Mesenchymal stem cell (in vitro differentiated cells and primary cell): ENCODE measurements around the gene LZTS3.
"Not testable (repeated sequence)": the region's sequence is repeated elsewhere in the genome, so short reads cannot be mapped to it uniquely, and the experiment has no call there.

Source experiments
- DNase-seq: peaks from one replicate; pipeline ENCODE4 v3.0.0-alpha.2; 2013
- H2AFZ ChIP-seq: one replicate; pipeline ENCODE4 v1.6.1; 2013; ENCODE audit warnings: low read depth, mild to moderate bottlenecking, control low read depth, inconsistent platforms, low read length, moderate library complexity
- H2AK5ac ChIP-seq: 2 replicates; pipeline ENCODE4 v1.6.1; 2013; ENCODE audit warnings: low read length, moderate library complexity, mild to moderate bottlenecking, inconsistent platforms; ENCODE audit not compliant: severe bottlenecking
- H2BK120ac ChIP-seq: one replicate; pipeline ENCODE4 v1.6.1; 2013; ENCODE audit warnings: low read depth, mild to moderate bottlenecking, inconsistent platforms, low read length, moderate library complexity
- H2BK12ac ChIP-seq, 2 experiments: one replicate each; pipeline ENCODE4 v1.6.1; 2013; ENCODE audit warnings: inconsistent platforms in 2 of 2, low read length in 2 of 2, mild to moderate bottlenecking in 2 of 2, moderate library complexity in 2 of 2, control low read depth in 1 of 2
- H2BK15ac ChIP-seq: one replicate; pipeline ENCODE4 v1.6.1; 2013; ENCODE audit warnings: mild to moderate bottlenecking, low read depth, inconsistent platforms; ENCODE audit not compliant: poor library complexity, severe bottlenecking
- H2BK5ac ChIP-seq: 2 replicates; pipeline ENCODE4 v1.6.1; 2013; ENCODE audit warnings: low read depth, mild to moderate bottlenecking, low read length, control low read depth, inconsistent platforms; ENCODE audit not compliant: poor library complexity, severe bottlenecking
- H3K14ac ChIP-seq, 2 experiments: one replicate each; pipeline ENCODE4 v1.6.1; 2013; ENCODE audit warnings: inconsistent platforms in 2 of 2, low read length in 2 of 2, control low read depth in 1 of 2, mild to moderate bottlenecking in 1 of 2, moderate library complexity in 1 of 2
- H3K18ac ChIP-seq, 2 experiments: one replicate each; pipeline ENCODE4 v1.6.1; 2013; ENCODE audit warnings: inconsistent platforms in 2 of 2, low read length in 2 of 2, control low read depth in 1 of 2, low read depth in 1 of 2, mild to moderate bottlenecking in 1 of 2
- H3K23ac ChIP-seq, 2 experiments: one replicate each; pipeline ENCODE4 v1.6.1; 2013; ENCODE audit warnings: inconsistent platforms in 2 of 2, low read length in 2 of 2, mild to moderate bottlenecking in 2 of 2, moderate library complexity in 2 of 2, control low read depth in 1 of 2
- H3K27ac ChIP-seq: 2 replicates; pipeline ENCODE4 v1.5.1; 2013; ENCODE audit warnings: mild to moderate bottlenecking, moderate library complexity, low read length, control low read depth, inconsistent platforms; ENCODE audit not compliant: poor library complexity, severe bottlenecking
- H3K27me3 ChIP-seq, 2 experiments: 2 replicates each; pipeline versions ENCODE4 v1.6.1 to v1.7.0; 2013; ENCODE audit warnings: low read length in 2 of 2, mild to moderate bottlenecking in 2 of 2, moderate library complexity in 2 of 2, control low read depth in 1 of 2, inconsistent platforms in 1 of 2; ENCODE audit not compliant: control insufficient read depth in 1 of 2, insufficient read depth in 1 of 2
- H3K36me3 ChIP-seq, 2 experiments: 2 replicates each; pipeline versions ENCODE4 v1.6.1 to v1.7.0; 2013; ENCODE audit warnings: low read length in 2 of 2, control low read depth in 1 of 2, inconsistent platforms in 1 of 2, low read depth in 1 of 2, mild to moderate bottlenecking in 1 of 2; ENCODE audit not compliant: insufficient read depth in 2 of 2, control insufficient read depth in 1 of 2
- H3K4ac ChIP-seq, 2 experiments: one replicate each; pipeline ENCODE4 v1.6.1; 2013; ENCODE audit warnings: inconsistent platforms in 2 of 2, low read length in 2 of 2, mild to moderate bottlenecking in 2 of 2, moderate library complexity in 2 of 2, control low read depth in 1 of 2, low read depth in 1 of 2
- H3K4me1 ChIP-seq: 2 replicates; pipeline ENCODE4 v1.6.1; 2013; ENCODE audit warnings: low read depth, low read length, control low read depth; ENCODE audit not compliant: control insufficient read depth, insufficient read depth
- H3K4me2 ChIP-seq: 2 replicates; pipeline ENCODE4 v1.6.1; 2013; ENCODE audit warnings: low read length, mild to moderate bottlenecking, inconsistent platforms; ENCODE audit not compliant: poor library complexity, severe bottlenecking
- H3K4me3 ChIP-seq, 2 experiments: 2 replicates each; pipeline versions ENCODE4 v1.5.1 to v1.7.0; 2013; ENCODE audit warnings: low read length in 2 of 2, mild to moderate bottlenecking in 2 of 2, control low read depth in 1 of 2, low read depth in 1 of 2; ENCODE audit not compliant: insufficient read depth in 1 of 2
- H3K79me1 ChIP-seq: replicated peaks from 2 replicates; pipeline ENCODE4 v1.6.1; 2013; ENCODE audit warnings: mild to moderate bottlenecking, control low read depth, low read length, inconsistent platforms; ENCODE audit not compliant: poor library complexity, severe bottlenecking
- H3K9ac ChIP-seq: 2 replicates; pipeline ENCODE4 v1.7.0; 2013; ENCODE audit warnings: mild to moderate bottlenecking, low read length, moderate library complexity
- H3K9me3 ChIP-seq: 2 replicates; pipeline ENCODE4 v1.7.0; 2013; ENCODE audit warnings: mild to moderate bottlenecking, low read length; ENCODE audit not compliant: control insufficient read depth
- H4K8ac ChIP-seq: one replicate; pipeline ENCODE4 v1.6.1; 2013; ENCODE audit warnings: inconsistent platforms, mild to moderate bottlenecking, low read length, moderate library complexity
- H4K91ac ChIP-seq: one replicate; pipeline ENCODE4 v1.6.1; 2013; ENCODE audit warnings: mild to moderate bottlenecking, low read length, inconsistent platforms
- WGBS: methylation state at CpG from one replicate; pipeline ENCODE4 v1.1.7; 2013; ENCODE audit warnings: mixed read lengths; 5-methylcytosine and 5-hydroxymethylcytosine counted together

The LZTS3 gene

GRCh38 chr20:3117839-3118379 is 55.4 kb downstream of the LZTS3 start:
- WGBS: 53% methylated on average over 9 of the region's 14 CpGs
- not testable (repeated sequence) for H3K4ac ChIP-seq, H3K4me2 ChIP-seq, H4K91ac ChIP-seq, H2BK5ac ChIP-seq, H3K9me3 ChIP-seq, H3K14ac ChIP-seq, H3K27ac ChIP-seq, H3K23ac ChIP-seq, H3K27me3 ChIP-seq, H2AFZ ChIP-seq, H3K18ac ChIP-seq, H2BK120ac ChIP-seq, H2BK15ac ChIP-seq, H2BK12ac ChIP-seq, H3K4me1 ChIP-seq, H4K8ac ChIP-seq, H2AK5ac ChIP-seq
- Histone ChIP-seq H3K4me3 (peak overlapping the region in 1 of 2 experiments; percentile 55), H3K36me3 (peaks cover 37 to 41% of the 10 kb centered on the region in 2 experiments), H3K9ac (peak overlapping the region; percentile 83), H3K79me1 (peaks cover 14% of the 10 kb centered on the region)
- peak; percentile 81 for DNase-seq

GRCh38 chr20:3116341-3116740 is 57.0 kb downstream of the LZTS3 start:
- Histone ChIP-seq H3K4me3 (no peak overlapping the region), H3K36me3 (peaks cover 29 to 32% of the 10 kb centered on the region in 2 experiments), H2AFZ (no peak overlapping the region), H3K79me1 (peaks cover 19% of the 10 kb centered on the region), H3K9me3 (no peaks in the 10 kb centered on the region), H4K8ac (no peak overlapping the region), H3K14ac (no peak overlapping the region), H3K9ac (no peak overlapping the region), H2BK5ac (no peak overlapping the region), H3K18ac (no peak overlapping the region), H2BK12ac (no peak overlapping the region), H2AK5ac (no peak overlapping the region), H4K91ac (no peak overlapping the region), H3K23ac (no peak overlapping the region), H3K27me3 (no peaks in the 10 kb centered on the region), H3K4me1 (peaks cover 6% of the 10 kb centered on the region), H2BK15ac (no peak overlapping the region), H3K27ac (no peak overlapping the region), H2BK120ac (no peak overlapping the region), H3K4me2 (no peak overlapping the region), H3K4ac (no peak overlapping the region)
- no peak for DNase-seq
- WGBS: 94% methylated on average over 3 of the region's 4 CpGs

- Histone ChIP-seq H2BK5ac (no peak overlapping the region), H3K18ac (no peak overlapping the region), H3K23ac (no peak overlapping the region), H3K79me1 (peaks cover 16% of the 10 kb centered on the region), H3K4me2 (no peak overlapping the region), H3K27me3 (no peaks in the 10 kb centered on the region), H3K9me3 (no peaks in the 10 kb centered on the region), H2AFZ (no peak overlapping the region), H3K14ac (no peak overlapping the region), H2BK15ac (no peak overlapping the region), H2BK12ac (no peak overlapping the region), H4K91ac (peak overlapping the region; percentile 34), H3K4me3 (no peak overlapping the region), H3K4ac (no peak overlapping the region), H3K27ac (no peak overlapping the region), H4K8ac (no peak overlapping the region), H3K4me1 (peaks cover 6% of the 10 kb centered on the region), H2BK120ac (no peak overlapping the region), H3K36me3 (peaks cover 26 to 27% of the 10 kb centered on the region in 2 experiments), H3K9ac (no peak overlapping the region), H2AK5ac (no peak overlapping the region)
- WGBS: 69% methylated on average over 28 of the region's 30 CpGs
- peak; percentile 64 for DNase-seq
These were observed 57.9 kb downstream of the LZTS3 start for GRCh38 chr20:3115190-3116107.
